Activated naive CD4-positive, alpha-beta T cell treated with anti-CD3 and anti-CD28 coated beads for 36 hours (primary cell): ENCODE results near the gene POLL. TPM values are rescaled to one million over a fixed set of nuclear protein-coding genes. Genes with fewer than 3 reads are reported as not detected.
"Not testable (repeated sequence)": the region's sequence is repeated elsewhere in the genome, so short reads cannot be mapped to it uniquely, and the experiment has no call there.

ENCODE experiments used
- CTCF ChIA-PET: fragments of 350-600 bp; sonication (Branson Sonifier 250); formaldehyde crosslinking; loops from one replicate; lab custom pipeline; 2021; ENCODE audit warnings: antibody characterized with exemption; lab: Charles Lee
- DNase-seq: peaks from one replicate; pipeline ENCODE4 v3.0.0-alpha.2; 2020
- H3K27ac Mint-ChIP-seq: one replicate; pipeline ENCODE4 v1.8.0; 2021; ENCODE audit warnings: mild to moderate bottlenecking, mixed read lengths
- H3K27me3 Mint-ChIP-seq: one replicate; pipeline ENCODE4 v1.8.0; 2021; ENCODE audit warnings: low read depth, mixed read lengths
- H3K36me3 Mint-ChIP-seq: one replicate; pipeline ENCODE4 v1.8.0; 2021; ENCODE audit warnings: low read depth, mixed read lengths
- H3K4me1 Mint-ChIP-seq: one replicate; pipeline ENCODE4 v1.8.0; 2021; ENCODE audit warnings: low read depth, mixed read lengths
- H3K4me3 Mint-ChIP-seq: one replicate; pipeline ENCODE4 v1.8.0; 2021; ENCODE audit warnings: mild to moderate bottlenecking, moderate library complexity, mixed read lengths
- H3K9me3 Mint-ChIP-seq: one replicate; pipeline ENCODE4 v1.8.0; 2021; ENCODE audit warnings: mixed read lengths
- intact Hi-C: fragments of 100-400 bp; cut with micrococcal nuclease; formaldehyde crosslinking; loops from one replicate; pipeline ENCODE4 v1.15.1; 2023
- total RNA-seq, 2 experiments: library from RNA; stranded (reverse); gene quantifications; one replicate each; pipeline ENCODE4 v1.2.3, GENCODE V29; 2021

The POLL gene
- total RNA-seq, 2 experiments from 2014 or later, result 28.1 to 29.0 TPM

DNA sequence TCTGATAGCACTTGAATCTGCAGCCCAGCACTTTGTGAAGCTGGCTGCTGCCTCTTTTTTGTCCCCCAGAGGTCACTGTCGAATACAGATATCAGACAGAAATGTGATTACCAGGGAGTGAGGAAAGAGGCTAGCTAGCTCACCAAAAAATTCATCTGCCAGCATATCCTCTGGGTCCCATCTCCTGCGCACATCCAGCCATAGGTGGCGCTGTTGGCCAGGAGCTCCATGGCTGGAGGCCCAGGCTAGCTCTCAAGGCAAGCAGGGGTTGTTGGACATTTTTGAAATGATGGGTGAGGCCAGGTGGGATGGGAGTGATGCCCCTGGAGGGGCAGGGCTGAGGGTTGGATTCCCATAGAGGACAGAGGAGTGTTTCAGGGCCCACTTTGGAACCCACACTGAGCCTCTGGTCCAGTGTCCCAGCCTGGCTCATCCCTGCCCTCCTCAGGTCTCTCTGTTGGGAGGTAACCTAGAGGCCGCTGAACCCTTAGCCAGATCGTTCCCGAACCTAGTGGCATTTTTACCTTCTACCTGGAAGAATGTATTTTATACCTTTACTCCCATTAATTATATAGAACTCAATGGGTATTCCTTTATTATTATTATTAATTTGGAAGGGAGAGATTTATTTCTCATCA is 14.8 kb upstream of the POLL start:
- H3K9me3 Mint-ChIP-seq, result no peaks in the 10 kb centered on the region
- DNase-seq, result peak; percentile 90
- no peaks in the 10 kb centered on the region for H3K4me1 Mint-ChIP-seq
- intact Hi-C loops, result loop anchor here (1.0 kb wide), 3 partner anchors 118 to 238 kb away; no protein-coding TSS in a partner anchor
- H3K36me3 Mint-ChIP-seq, result peaks cover 2% of the 10 kb centered on the region
- no peak overlapping the region for H3K4me3 Mint-ChIP-seq
- H3K27me3 Mint-ChIP-seq, result no peaks in the 10 kb centered on the region
- no peak overlapping the region for H3K27ac Mint-ChIP-seq
- CTCF ChIA-PET, result interaction anchor here (0.6 to 9.1 kb wide), 19 partner anchors 8 to 286 kb away, joined by 3 to 91 read pairs (median 4); partner anchors contain the start of genes DPCD, NPM3 and POLL

DNA sequence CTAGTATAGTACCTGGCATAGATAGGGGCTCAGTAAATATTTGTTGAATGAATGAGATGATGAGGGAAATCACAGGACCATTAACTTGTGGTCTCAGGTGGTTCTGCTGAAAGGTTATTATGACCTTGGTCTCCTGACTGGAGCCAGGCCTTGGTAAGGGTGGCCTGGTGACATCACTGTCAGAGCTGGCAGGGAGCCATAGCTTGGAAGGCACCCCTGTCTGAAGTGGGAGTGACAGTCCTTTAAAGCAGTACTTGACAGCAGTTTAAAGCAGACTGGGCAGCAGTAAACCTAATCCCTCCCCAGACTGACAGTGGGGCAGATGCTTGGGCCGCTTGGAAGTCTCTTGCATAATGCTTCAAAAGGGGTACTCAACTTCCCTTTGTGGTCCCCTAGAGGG is 13.5 kb upstream of the POLL start:
- H3K36me3 Mint-ChIP-seq, result peaks cover 1% of the 10 kb centered on the region
- H3K9me3 Mint-ChIP-seq, result no peaks in the 10 kb centered on the region
- no peaks in the 10 kb centered on the region for H3K27me3 Mint-ChIP-seq
- DNase-seq, result no peak
- H3K4me1 Mint-ChIP-seq, result no peaks in the 10 kb centered on the region
- no peak overlapping the region for H3K4me3 Mint-ChIP-seq
- no peak overlapping the region for H3K27ac Mint-ChIP-seq
- CTCF ChIA-PET, result interaction anchor here (1.6 to 9.1 kb wide), 4 partner anchors 13 to 181 kb away, joined by 3 to 91 read pairs (median 12); partner anchors contain the start of genes DPCD, NPM3 and POLL
- intact Hi-C loops, result no loop called here

DNA sequence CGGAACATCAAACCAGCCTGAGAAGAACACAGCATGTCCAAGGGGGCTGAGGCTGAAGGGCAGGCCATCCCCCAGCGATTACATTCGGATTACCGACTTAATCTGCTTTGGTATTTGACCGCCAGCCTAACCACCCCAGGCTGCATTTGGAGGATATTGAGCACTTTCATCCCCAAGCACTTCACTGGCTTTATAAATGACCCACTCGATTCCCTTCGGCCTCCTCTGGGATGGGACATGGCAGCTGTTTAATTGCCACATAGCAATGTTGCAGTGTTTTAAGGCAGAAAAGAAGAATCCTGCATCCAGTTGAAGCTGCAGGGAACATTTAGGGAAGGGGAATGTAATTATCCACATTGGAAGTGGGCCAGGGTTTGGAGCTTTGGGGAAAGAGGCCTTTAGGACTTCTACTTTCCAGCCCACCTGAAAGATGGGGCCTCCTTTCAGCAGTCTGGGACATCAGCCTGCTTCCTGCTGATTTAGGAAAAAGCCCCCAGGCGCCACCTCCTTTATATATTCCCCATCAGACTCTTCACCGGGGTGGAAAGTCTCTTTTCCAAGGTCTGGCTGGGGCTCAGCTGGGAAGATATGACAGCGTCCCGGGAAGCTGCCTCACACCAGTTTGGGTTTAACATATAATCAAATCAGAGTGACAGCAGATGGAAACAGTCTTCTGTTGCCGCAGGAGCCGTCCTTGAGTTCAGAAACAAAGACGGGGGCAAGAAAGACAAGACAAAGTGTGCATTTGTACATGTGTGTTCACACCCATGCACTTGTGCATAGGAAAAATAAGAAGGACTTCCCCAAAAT is 9.2 kb upstream of the POLL start:
- no peak for DNase-seq
- no peaks in the 10 kb centered on the region for H3K9me3 Mint-ChIP-seq
- no peak overlapping the region for H3K27ac Mint-ChIP-seq
- CTCF ChIA-PET, result interaction anchor here (1.2 to 4.1 kb wide), 3 partner anchors 10 to 184 kb away, joined by 3 to 16 read pairs (median 5); no protein-coding TSS in a partner anchor
- no peaks in the 10 kb centered on the region for H3K4me1 Mint-ChIP-seq
- intact Hi-C loops, result no loop called here
- H3K4me3 Mint-ChIP-seq, result no peak overlapping the region
- H3K36me3 Mint-ChIP-seq, result no peaks in the 10 kb centered on the region
- H3K27me3 Mint-ChIP-seq, result no peaks in the 10 kb centered on the region

DNA sequence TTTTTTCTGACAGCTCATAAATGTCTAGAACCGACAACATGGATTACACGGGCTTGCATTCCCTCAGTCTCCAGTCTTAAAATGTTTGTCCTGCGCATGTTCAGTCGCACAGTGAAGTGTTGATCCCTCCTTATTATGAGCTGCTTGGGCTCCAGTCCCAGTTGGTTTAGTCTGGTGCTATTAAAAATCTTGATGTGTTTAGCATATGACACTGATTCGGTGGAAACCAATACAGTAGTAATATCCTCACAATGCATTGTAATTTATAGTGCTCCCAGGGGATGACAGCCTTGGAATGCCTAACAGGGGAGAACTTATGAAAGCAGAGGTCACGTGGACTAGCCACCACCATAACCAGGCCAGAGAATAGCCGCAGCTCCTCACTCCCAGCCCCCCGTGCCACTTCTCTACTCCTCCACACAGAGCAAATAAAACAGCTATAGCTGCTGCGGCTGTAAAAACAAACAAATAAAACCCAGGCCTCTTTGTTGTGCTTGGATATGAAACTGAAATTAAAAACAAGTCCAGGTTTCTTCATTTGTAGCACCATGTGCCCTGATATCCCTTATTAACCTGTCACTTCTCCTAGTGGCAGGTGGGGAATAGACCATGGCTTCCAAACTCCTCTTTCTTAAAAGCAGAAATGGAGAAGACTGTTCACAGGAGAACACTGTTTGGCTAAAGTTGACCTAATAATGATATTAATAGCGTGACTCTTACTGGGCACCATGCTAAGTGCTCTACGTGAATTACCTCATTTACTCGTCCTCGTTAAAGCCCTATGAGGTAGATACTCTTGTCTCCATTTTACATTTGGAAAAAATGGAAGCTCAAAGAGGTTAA is 7.8 kb upstream of the POLL start:
- Mint-ChIP-seq H3K4me3 (no peak overlapping the region), H3K4me1 (no peaks in the 10 kb centered on the region), H3K27ac (no peak overlapping the region)

DNA sequence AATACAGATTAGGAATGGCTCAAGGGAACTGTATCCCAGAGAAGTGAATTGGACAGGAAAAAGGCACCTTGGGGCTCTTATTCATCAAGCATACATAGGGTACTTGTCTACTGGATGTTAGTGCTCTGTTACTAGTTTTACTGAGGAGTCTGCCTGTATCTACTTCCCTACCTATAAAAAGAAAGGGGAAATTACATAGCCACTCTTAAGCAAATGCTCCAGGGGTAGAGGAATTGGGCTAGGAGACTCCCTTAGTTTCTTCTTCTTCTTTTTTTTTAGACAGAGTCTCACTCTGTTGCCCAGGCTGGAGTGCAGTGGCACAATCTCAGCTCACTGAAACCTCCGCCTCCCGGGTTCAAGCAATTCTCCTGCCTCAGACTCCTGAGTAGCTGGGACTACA is 5.3 kb upstream of the POLL start:
- intact Hi-C loops, H3K27ac Mint-ChIP-seq, DNase-seq, H3K4me3 Mint-ChIP-seq, H3K27me3 Mint-ChIP-seq, H3K4me1 Mint-ChIP-seq, H3K36me3 Mint-ChIP-seq, H3K9me3 Mint-ChIP-seq: not testable (repeated sequence)
- CTCF ChIA-PET, result interaction anchor here (1.3 kb wide), 2 partner anchors 9 to 23 kb away, joined by 4 read pairs; no protein-coding TSS in a partner anchor

More for the DNA sequence above, 7.8 kb upstream of the POLL start:
- no peaks in the 10 kb centered on the region for H3K27me3 Mint-ChIP-seq
- no peaks in the 10 kb centered on the region for H3K9me3 Mint-ChIP-seq
- no peaks in the 10 kb centered on the region for H3K36me3 Mint-ChIP-seq
- intact Hi-C loops, result no loop called here
- DNase-seq, result no peak
- CTCF ChIA-PET, result interaction anchor here (0.7 to 4.1 kb wide), 5 partner anchors 9 to 185 kb away, joined by 3 to 16 read pairs (median 5); no protein-coding TSS in a partner anchor

DNA sequence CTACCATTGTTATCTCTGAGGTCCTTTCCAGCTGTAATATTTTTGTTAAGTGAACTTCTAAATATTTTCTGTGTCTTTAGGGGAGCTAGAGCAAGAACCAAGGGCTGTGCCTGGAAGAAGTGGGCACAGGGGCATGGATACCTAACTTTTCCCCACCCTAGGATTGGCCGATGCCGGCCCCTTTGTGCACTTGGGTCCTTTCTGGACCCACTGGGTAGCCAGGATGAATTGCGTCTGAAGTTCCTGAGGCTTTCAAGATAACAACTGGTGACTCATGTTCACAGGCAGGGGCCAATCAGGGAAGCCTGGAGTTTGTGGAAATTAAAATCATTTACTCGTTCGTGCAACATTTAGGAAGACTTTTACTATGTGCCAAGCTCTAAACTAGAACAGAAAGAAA is 822 bp upstream of the POLL start:
- H3K36me3 Mint-ChIP-seq, result no peaks in the 10 kb centered on the region
- H3K4me1 Mint-ChIP-seq, result peaks cover 21% of the 10 kb centered on the region
- no peak for DNase-seq
- intact Hi-C loops, result loop anchor here (1.0 kb wide), 2 partner anchors 192 to 235 kb away; partner anchors contain the start of gene BTRC
- no peaks in the 10 kb centered on the region for H3K9me3 Mint-ChIP-seq
- H3K27ac Mint-ChIP-seq, result no peak overlapping the region
- H3K27me3 Mint-ChIP-seq, result no peaks in the 10 kb centered on the region
- H3K4me3 Mint-ChIP-seq, result peak overlapping the region; percentile 91
- CTCF ChIA-PET, result interaction anchor here (1.3 to 2.1 kb wide), 2 partner anchors 14 to 379 kb away, joined by 3 to 12 read pairs; no protein-coding TSS in a partner anchor

DNA sequence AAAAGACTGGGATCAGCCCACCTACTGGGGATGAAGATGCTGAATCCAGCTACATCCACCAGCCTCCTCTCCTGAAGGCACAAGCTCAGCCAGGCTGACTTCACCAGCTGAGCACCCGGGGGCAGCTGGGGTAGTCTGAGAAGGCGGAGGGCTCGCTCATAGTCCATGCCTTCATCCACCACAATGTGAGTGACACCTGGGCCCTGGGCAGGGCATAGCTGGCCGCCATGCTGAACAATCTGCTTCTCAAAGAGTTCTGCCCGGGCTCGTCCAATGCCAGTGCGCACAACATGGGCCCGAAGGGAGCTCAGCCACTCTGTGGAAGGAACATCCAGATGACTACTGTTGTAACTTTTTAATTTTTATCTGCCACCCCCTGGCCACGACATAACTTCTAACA is 2.2 kb downstream of the POLL start:
- no peaks in the 10 kb centered on the region for H3K36me3 Mint-ChIP-seq
- intact Hi-C loops, result no loop called here
- peaks cover 21% of the 10 kb centered on the region for H3K4me1 Mint-ChIP-seq
- no peaks in the 10 kb centered on the region for H3K27me3 Mint-ChIP-seq
- H3K27ac Mint-ChIP-seq, result peak overlapping the region; percentile 31
- peak overlapping the region; percentile 27 for H3K4me3 Mint-ChIP-seq
- DNase-seq, result no peak
- CTCF ChIA-PET, result interaction anchor here (1.0 to 1.3 kb wide), 3 partner anchors 17 to 444 kb away, joined by 3 to 4 read pairs (median 3); no protein-coding TSS in a partner anchor
- H3K9me3 Mint-ChIP-seq, result no peaks in the 10 kb centered on the region

DNA sequence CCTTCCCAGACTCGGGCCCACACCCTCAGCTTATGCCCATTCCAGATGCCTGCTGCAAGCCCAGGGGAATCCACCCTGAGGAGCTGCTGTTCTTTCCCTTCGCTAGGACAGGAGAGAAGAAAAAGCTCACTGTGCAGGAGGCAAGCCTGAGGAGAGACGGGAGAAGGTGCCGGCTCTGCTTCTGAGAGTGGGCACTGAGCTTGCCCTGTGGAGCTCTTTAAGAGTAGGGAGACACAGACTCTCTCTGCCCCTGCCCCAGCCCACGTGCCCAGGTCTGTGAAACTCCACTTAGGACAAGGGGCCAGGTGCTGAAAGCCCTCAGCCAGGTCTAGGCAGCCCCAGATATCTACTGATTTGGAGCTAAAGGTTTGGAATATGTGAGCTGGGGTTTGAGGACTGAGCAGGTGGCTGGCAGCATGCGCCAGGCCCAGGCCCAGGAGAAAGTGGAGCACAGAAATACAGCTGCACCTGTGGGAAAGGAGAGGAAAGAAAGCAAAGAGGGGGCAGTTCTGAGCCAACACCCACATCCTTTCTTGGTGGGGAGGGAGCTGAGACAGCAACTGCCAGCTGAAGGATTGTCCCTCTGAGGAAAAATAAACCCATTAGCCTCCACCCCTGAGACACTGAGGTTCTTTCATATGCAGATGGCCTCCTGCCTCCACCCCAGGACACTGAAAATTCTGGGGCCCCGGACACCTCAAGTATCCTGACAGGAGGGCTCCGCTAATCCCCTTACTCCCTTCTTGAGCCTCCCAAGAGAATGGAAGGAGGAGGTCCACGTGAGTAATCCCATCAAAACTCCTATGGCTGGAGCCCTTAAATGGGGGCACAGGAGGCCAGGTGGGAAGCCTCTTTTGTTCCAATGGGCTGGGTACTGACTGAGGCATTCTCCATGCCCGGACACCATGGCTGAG is 7.3 kb downstream of the POLL start:
- H3K27me3 Mint-ChIP-seq, result no peaks in the 10 kb centered on the region
- no peak overlapping the region for H3K4me3 Mint-ChIP-seq
- H3K4me1 Mint-ChIP-seq, result peaks cover 5% of the 10 kb centered on the region
- CTCF ChIA-PET, result interaction anchor here (0.5 to 0.9 kb wide), 5 partner anchors 10 to 1783 kb away, joined by 3 to 4 read pairs (median 3); no protein-coding TSS in a partner anchor
- no peaks in the 10 kb centered on the region for H3K36me3 Mint-ChIP-seq
- no peaks in the 10 kb centered on the region for H3K9me3 Mint-ChIP-seq
- H3K27ac Mint-ChIP-seq, result no peak overlapping the region
- intact Hi-C loops, result no loop called here
- DNase-seq, result no peak

DNA sequence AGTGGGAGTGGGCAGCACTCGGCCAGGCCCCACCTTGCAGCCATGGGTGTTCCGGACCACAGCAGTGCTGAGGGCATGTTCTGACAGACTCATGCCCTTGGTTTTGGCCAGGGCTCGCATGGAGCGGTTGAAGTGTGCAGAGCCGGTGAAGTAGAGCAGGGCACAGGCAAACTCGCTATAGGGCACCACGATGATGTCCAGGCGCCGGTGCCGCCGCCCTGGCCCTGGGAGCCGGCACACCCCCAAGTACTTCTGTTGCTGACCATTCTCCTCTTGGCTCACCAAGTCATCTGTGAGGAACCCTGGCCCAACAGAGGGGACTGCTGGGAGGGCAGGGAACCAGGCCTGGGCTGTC is 8.6 kb downstream of the POLL start:
- Mint-ChIP-seq H3K36me3 (no peaks in the 10 kb centered on the region), H3K9me3 (no peaks in the 10 kb centered on the region), H3K4me1 (peaks cover 2% of the 10 kb centered on the region), H3K4me3 (no peak overlapping the region), H3K27me3 (no peaks in the 10 kb centered on the region), H3K27ac (no peak overlapping the region)
- DNase-seq, result no peak
- CTCF ChIA-PET, result no interaction called here
- intact Hi-C loops, result no loop called here

DNA sequence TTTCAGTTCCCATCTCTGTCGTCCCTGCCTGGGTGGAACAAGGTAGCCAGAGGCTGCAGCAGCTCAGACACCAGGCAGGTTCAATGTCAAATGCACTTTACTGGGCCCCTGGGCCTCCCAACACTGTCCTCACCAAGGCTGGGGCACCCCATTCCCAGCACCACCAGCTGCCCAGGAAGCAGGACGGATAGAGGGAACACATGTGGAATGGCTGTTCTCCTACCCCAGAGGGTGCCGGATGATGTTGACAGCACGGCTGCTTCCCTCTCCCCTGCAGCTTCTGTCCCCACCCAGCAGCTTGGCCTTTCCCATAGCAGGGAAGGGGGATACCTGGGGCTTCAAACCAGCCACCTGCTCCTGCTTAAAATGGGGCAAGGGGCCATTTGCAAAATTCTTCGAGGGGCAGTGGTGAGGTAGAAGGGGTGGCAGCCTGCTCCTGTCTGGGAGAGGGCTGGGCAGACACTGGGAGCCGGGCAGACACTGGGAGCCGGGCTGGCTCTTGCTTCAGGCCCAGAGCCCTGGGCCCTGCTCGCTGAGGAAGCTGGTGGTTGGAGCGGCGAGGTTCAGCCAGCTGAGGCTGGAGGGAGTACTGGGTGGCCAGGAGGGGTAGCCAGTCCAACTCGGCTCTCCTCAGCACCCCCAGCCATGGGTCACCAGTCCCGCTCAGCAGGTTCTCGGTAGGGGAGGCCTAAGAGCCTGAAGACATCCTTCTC is 9.1 kb downstream of the POLL start:
- H3K27ac Mint-ChIP-seq, result no peak overlapping the region
- no peak overlapping the region for H3K4me3 Mint-ChIP-seq
- no peaks in the 10 kb centered on the region for H3K36me3 Mint-ChIP-seq
- no peaks in the 10 kb centered on the region for H3K9me3 Mint-ChIP-seq
- DNase-seq, result no peak
- intact Hi-C loops, result no loop called here
- no peaks in the 10 kb centered on the region for H3K27me3 Mint-ChIP-seq
- H3K4me1 Mint-ChIP-seq, result no peaks in the 10 kb centered on the region
- CTCF ChIA-PET, result interaction anchor here (1.4 kb wide), 1 partner anchor 8 kb away, joined by 4 read pairs; no protein-coding TSS in a partner anchor
